ENCODE results near the gene PSMD2.

The PSMD2 gene

DNA sequence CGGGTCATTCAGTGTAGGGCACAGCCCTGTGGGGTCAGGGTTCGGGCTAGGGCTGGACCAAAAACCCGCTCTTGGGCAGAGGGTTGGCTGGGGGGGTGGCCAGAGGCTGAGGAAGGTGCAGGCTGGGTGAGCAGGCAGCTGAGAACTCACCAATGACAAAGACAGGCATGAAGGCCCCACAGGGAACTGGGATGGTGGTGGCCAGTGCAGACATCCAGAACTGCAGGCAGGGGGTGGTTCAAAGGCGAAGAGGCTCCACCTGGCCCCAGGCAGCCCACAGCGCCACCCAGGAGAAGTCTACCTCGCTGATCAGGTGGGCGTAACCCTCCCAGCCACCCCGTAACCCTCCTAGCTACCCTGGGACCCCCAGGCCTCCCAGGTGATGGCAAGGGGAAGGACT is 55.7 kb downstream of the PSMD2 start:
- no peaks in the 10 kb centered on the region; the same call in 1 of the 2 replicates for H3K4me1 ChIP-seq (ENCODE audit: insufficient read depth, low read length)
- H3K9me3 ChIP-seq (ENCODE audit: insufficient read depth, low read depth, low read length), result no peaks in the 10 kb centered on the region
- no peak overlapping the region for H3K27ac ChIP-seq (ENCODE audit: low read length)
- no peak overlapping the region for H3K4me3 ChIP-seq (ENCODE audit: low read length)
- no peak overlapping the region for H3K9ac ChIP-seq (ENCODE audit: low read depth, low read length)
- H3K27me3 ChIP-seq (ENCODE audit: insufficient read depth, low read length), result no peaks in the 10 kb centered on the region
- H3K36me3 ChIP-seq (ENCODE audit: insufficient read depth, low read depth, low read length), result peaks cover 70% of the 10 kb centered on the region

- Histone ChIP-seq H3K4me1 (ENCODE audit: insufficient read depth, low read length) (peaks cover 4% of the 10 kb centered on the region), H3K4me3 (ENCODE audit: low read length) (no peak overlapping the region), H3K27me3 (ENCODE audit: insufficient read depth, low read length) (peaks cover 4% of the 10 kb centered on the region), H3K27ac (ENCODE audit: low read length) (no peak overlapping the region), H3K9me3 (ENCODE audit: insufficient read depth, low read depth, low read length) (no peaks in the 10 kb centered on the region), H3K9ac (ENCODE audit: low read depth, low read length) (no peak overlapping the region), H3K36me3 (ENCODE audit: insufficient read depth, low read depth, low read length) (peaks cover 70% of the 10 kb centered on the region)
Measured at GRCh38 chr3:184355261-184356040, 56.4 kb downstream of the PSMD2 start.

GRCh38 chr3:184357248-184358123 is 58.4 kb downstream of the PSMD2 start:
- peaks cover 13% of the 10 kb centered on the region for H3K27me3 ChIP-seq (ENCODE audit: insufficient read depth, low read length)
- peaks cover 9% of the 10 kb centered on the region for H3K4me1 ChIP-seq (ENCODE audit: insufficient read depth, low read length)
- no peaks in the 10 kb centered on the region for H3K9me3 ChIP-seq (ENCODE audit: insufficient read depth, low read depth, low read length)
- H3K27ac ChIP-seq (ENCODE audit: low read length), result no peak overlapping the region
- H3K9ac ChIP-seq (ENCODE audit: low read depth, low read length), result no peak overlapping the region
- H3K36me3 ChIP-seq (ENCODE audit: insufficient read depth, low read depth, low read length), result peaks cover 53% of the 10 kb centered on the region
- H3K4me3 ChIP-seq (ENCODE audit: low read length), result no peak overlapping the region

- H3K36me3 ChIP-seq (ENCODE audit: insufficient read depth, low read depth, low read length), result peaks cover 45% of the 10 kb centered on the region
- H3K9ac ChIP-seq (ENCODE audit: low read depth, low read length), result no peak overlapping the region
- H3K4me3 ChIP-seq (ENCODE audit: low read length), result no peak overlapping the region
Measured at GRCh38 chr3:184358124-184358767, 59.2 kb downstream of the PSMD2 start.

More at GRCh38 chr3:184358124-184358767, 59.2 kb downstream of the PSMD2 start:
- H3K27ac ChIP-seq (ENCODE audit: low read length), result no peak overlapping the region
- peaks cover 9% of the 10 kb centered on the region for H3K4me1 ChIP-seq (ENCODE audit: insufficient read depth, low read length)
- no peaks in the 10 kb centered on the region for H3K9me3 ChIP-seq (ENCODE audit: insufficient read depth, low read depth, low read length)
- peaks cover 13% of the 10 kb centered on the region for H3K27me3 ChIP-seq (ENCODE audit: insufficient read depth, low read length)
